ENCODE data around the gene FSIP1.

Gene FSIP1

GRCh38 chr15:39593656-39594445 lies 188.8 kb downstream of the FSIP1 start:
- DNase-seq (ENCODE audit: low read depth in 2 of 2), result peak in 1 of 2 experiments; percentile 5

GRCh38 chr15:39593071-39593655 lies 189.5 kb downstream of the FSIP1 start:
- peak; percentile 7 to 12 for DNase-seq (ENCODE audit: low read depth in 2 of 2)

- peak; percentile 20 to 22 for DNase-seq (ENCODE audit: low read depth in 2 of 2)
These were observed 190.1 kb downstream of the FSIP1 start for GRCh38 chr15:39592500-39592899.

- DNase-seq (ENCODE audit: low read depth in 2 of 2), result peak; percentile 18 to 24
These were observed 190.7 kb downstream of the FSIP1 start for GRCh38 chr15:39591896-39592315.

GRCh38 chr15:39591141-39591895 lies 191.3 kb downstream of the FSIP1 start:
- DNase-seq (ENCODE audit: low read depth in 2 of 2), result peak; percentile 16 to 20

GRCh38 chr15:39589815-39590644 lies 192.6 kb downstream of the FSIP1 start:
- peak; percentile 11 to 23 for DNase-seq (ENCODE audit: low read depth in 2 of 2)

GRCh38 chr15:39589193-39589814 lies 193.3 kb downstream of the FSIP1 start:
- peak in 1 of 2 experiments; percentile 9 for DNase-seq (ENCODE audit: low read depth in 2 of 2)

GRCh38 chr15:39588531-39589192 lies 194.0 kb downstream of the FSIP1 start:
- peak; percentile 29 for DNase-seq (ENCODE audit: low read depth in 2 of 2)

GRCh38 chr15:39587731-39588530 lies 194.7 kb downstream of the FSIP1 start:
- peak; percentile 32 to 33 for DNase-seq (ENCODE audit: low read depth in 2 of 2)

GRCh38 chr15:39587096-39587721 lies 195.4 kb downstream of the FSIP1 start:
- DNase-seq (ENCODE audit: low read depth in 2 of 2), result peak; percentile 28 to 30

GRCh38 chr15:39586387-39587095 lies 196.1 kb downstream of the FSIP1 start:
- peak; percentile 50 for DNase-seq (ENCODE audit: low read depth in 2 of 2)

- DNase-seq (ENCODE audit: low read depth in 2 of 2), result no peak
These were observed 196.8 kb downstream of the FSIP1 start for GRCh38 chr15:39585871-39586301.

GRCh38 chr15:39585389-39585841 lies 197.2 kb downstream of the FSIP1 start:
- peak; percentile 7 to 20 for DNase-seq (ENCODE audit: low read depth in 2 of 2)

- peak in 1 of 2 experiments; percentile 3 for DNase-seq (ENCODE audit: low read depth in 2 of 2)
These were observed 197.8 kb downstream of the FSIP1 start for GRCh38 chr15:39584662-39585388.

- peak; percentile 9 to 15 for DNase-seq (ENCODE audit: low read depth in 2 of 2)
These were observed 198.4 kb downstream of the FSIP1 start for GRCh38 chr15:39584266-39584659.

GRCh38 chr15:39583596-39584265 lies 198.9 kb downstream of the FSIP1 start:
- DNase-seq (ENCODE audit: low read depth in 2 of 2), result peak; percentile 29 to 36

- DNase-seq (ENCODE audit: low read depth in 2 of 2), result peak in 1 of 2 experiments; percentile 3
These were observed 199.6 kb downstream of the FSIP1 start for GRCh38 chr15:39582977-39583595.
